A549 (cell line): ENCODE measurements around the gene PIP4K2A. TPM values are rescaled to one million over a fixed set of nuclear protein-coding genes. Genes with fewer than 3 reads are reported as not detected.

ENCODE experiments used
- ATAC-seq, 2 experiments: fragments of 200-7000 bp in 1 of 2; fragments of >200 bp in 1 of 2; cut with Nextera tagmentation in 1 of 2; cut with Tn5 transposase in 1 of 2; 3 replicates each; pipeline versions ENCODE4 v1.8.0 to v1.9.1; 2018 to 2020; ENCODE audit warnings: mild to moderate bottlenecking in 1 of 2, moderate library complexity in 1 of 2
- CTCF ChIA-PET: fragments of 300-600 bp; sonication (Branson Sonifier 250); formaldehyde crosslinking; extraction: SDS; loops from one replicate; lab custom pipeline; 2021; ENCODE audit warnings: antibody characterized with exemption, inconsistent platforms; lab: Yijun Ruan, JAX
- POLR2A ChIA-PET: fragments of 350-600 bp; formaldehyde crosslinking; extraction: SDS; loops from one replicate; lab custom pipeline; 2021; ENCODE audit warnings: antibody characterized with exemption, inconsistent platforms; lab: Yijun Ruan, JAX
- DNase-seq, 2 experiments: peaks; one replicate each; pipeline versions ENCODE4 v3.0.0 to v3.0.0-alpha.2; 2011 to 2016; ENCODE audit warnings: low read depth in 1 of 2, low spot score in 1 of 2
- FAIRE-seq: peaks from 2 replicates; lab custom pipeline; 2011; peaks lifted over from hg19 to GRCh38; lab: Jason Lieb, UNC
- H3K27ac ChIP-seq, 2 experiments: fragments of >200 bp; sonication (Bioruptor Twin); formaldehyde crosslinking; 3 replicates each; pipeline ENCODE4 v1.5.1; 2016 to 2017
- H3K4me1 ChIP-seq: fragments of >200 bp; sonication (Bioruptor Twin); formaldehyde crosslinking; 3 replicates; pipeline ENCODE4 v1.6.1; 2016
- H3K4me2 ChIP-seq: fragments of >200 bp; sonication (Bioruptor Twin); formaldehyde crosslinking; 3 replicates; pipeline ENCODE4 v1.6.1; 2016
- H3K4me3 ChIP-seq: fragments of >200 bp; sonication (Bioruptor Twin); formaldehyde crosslinking; 3 replicates; pipeline ENCODE4 v1.5.1; 2016
- H3K9me3 ChIP-seq: fragments of >200 bp; sonication (Bioruptor Twin); formaldehyde crosslinking; 3 replicates; pipeline ENCODE4 v1.6.1; 2016
- CBX8 ChIP-seq: fragments of 200-600 bp; sonication (generic); IDR thresholded peaks from 2 replicates; pipeline ENCODE4 v1.6.1; 2016
- CHD2 ChIP-seq: fragments of 150-350 bp; IDR thresholded peaks from 2 replicates; pipeline ENCODE4 v1.6.1; 2014; ENCODE audit warnings: low read length; ENCODE audit not compliant: partially characterized antibody
- EP300 ChIP-seq, 2 experiments: fragments of >200 bp; sonication (Bioruptor Twin); formaldehyde crosslinking; IDR thresholded peaks; 2 replicates in 1 of 2; 3 replicates in 1 of 2; pipeline ENCODE4 v1.6.1; 2016 to 2017
- FOSL2 ChIP-seq, 2 experiments: fragments of 450-650 bp in 1 of 2; fragments of >200 bp in 1 of 2; sonication (Bioruptor Twin) in 1 of 2; formaldehyde crosslinking; IDR thresholded peaks; 2 replicates each; pipeline versions ENCODE4 v1.5.0 to v1.6.1; 2016 to 2020; ENCODE audit warnings: mild to moderate bottlenecking in 1 of 2, moderate library complexity in 1 of 2
- FOXS1 ChIP-seq: fragments of 250-450 bp; sonication (Bioruptor Pico); IDR thresholded peaks from 2 replicates; pipeline ENCODE4 v1.5.0; 2020; ENCODE audit warnings: mild to moderate bottlenecking, moderate library complexity
- GATA3 ChIP-seq: IDR thresholded peaks from 2 replicates; pipeline ENCODE4 v1.6.1; 2012; ENCODE audit warnings: borderline replicate concordance
- HEYL ChIP-seq: fragments of 250-450 bp; sonication (Bioruptor Pico); IDR thresholded peaks from 2 replicates; pipeline ENCODE4 v1.8.0; 2021; ENCODE audit warnings: mild to moderate bottlenecking, moderate library complexity
- HOXB13 ChIP-seq: fragments of 250-450 bp; sonication (Bioruptor Pico); IDR thresholded peaks from 2 replicates; pipeline ENCODE4 v1.5.0; 2020; ENCODE audit warnings: low read depth, mild to moderate bottlenecking, moderate library complexity
- JUN ChIP-seq, 2 experiments: fragments of >200 bp; sonication (Bioruptor Twin); formaldehyde crosslinking; IDR thresholded peaks; 2 replicates in 1 of 2; 3 replicates in 1 of 2; pipeline ENCODE4 v1.6.1; 2016 to 2017
- JUNB ChIP-seq: fragments of >200 bp; sonication (Bioruptor Twin); formaldehyde crosslinking; IDR thresholded peaks from 2 replicates; pipeline ENCODE4 v1.6.1; 2016
- KDM1A ChIP-seq: fragments of 200-600 bp; sonication (generic); IDR thresholded peaks from 2 replicates; pipeline ENCODE4 v1.6.1; 2016; ENCODE audit warnings: low read depth, mild to moderate bottlenecking
- KDM5A ChIP-seq: fragments of 200-600 bp; sonication (generic); IDR thresholded peaks from 2 replicates; pipeline ENCODE4 v1.6.1; 2016; ENCODE audit warnings: antibody characterized with exemption, mild to moderate bottlenecking
- MAFK ChIP-seq: fragments of 450-650 bp; IDR thresholded peaks from 2 replicates; pipeline ENCODE4 v1.6.1; 2014; ENCODE audit not compliant: partially characterized antibody
- MAZ ChIP-seq: fragments of 150-350 bp; IDR thresholded peaks from 2 replicates; pipeline ENCODE4 v1.6.1; 2014; ENCODE audit warnings: antibody characterized with exemption, low read depth, low read length, borderline replicate concordance
- NFE2L2 ChIP-seq: fragments of 150-350 bp; conservative IDR thresholded peaks from 2 replicates; pipeline ENCODE4 v1.6.1; 2014; ENCODE audit warnings: low read length
- NPAS2 ChIP-seq: fragments of 250-450 bp; sonication (Bioruptor Pico); IDR thresholded peaks from 2 replicates; pipeline ENCODE4 v1.8.0; 2022; ENCODE audit warnings: mild to moderate bottlenecking, moderate library complexity, borderline replicate concordance
- PHF8 ChIP-seq: fragments of 200-600 bp; sonication (generic); IDR thresholded peaks from 2 replicates; pipeline ENCODE4 v1.6.1; 2016; ENCODE audit warnings: low read depth, mild to moderate bottlenecking, antibody characterized with exemption, moderate library complexity, borderline replicate concordance
- POLR2A ChIP-seq: IDR thresholded peaks from 2 replicates; pipeline ENCODE4 v1.6.1; 2012; ENCODE audit warnings: mild to moderate bottlenecking, low read length
- POLR2AphosphoS2 ChIP-seq: conservative IDR thresholded peaks from 2 replicates; pipeline ENCODE4 v1.6.1; 2012; ENCODE audit warnings: low read length, improper control_type of control experiment, inconsistent platforms
- RFX5 ChIP-seq: fragments of 450-650 bp; IDR thresholded peaks from 2 replicates; pipeline ENCODE4 v1.7.1; 2014; ENCODE audit warnings: antibody characterized with exemption, mild to moderate bottlenecking, moderate library complexity
- SMC3 ChIP-seq: fragments of >200 bp; sonication (Bioruptor Twin); formaldehyde crosslinking; IDR thresholded peaks from 3 replicates; pipeline ENCODE4 v1.6.1; 2018; ENCODE audit warnings: inconsistent platforms
- SREBF2 ChIP-seq: fragments of 450-650 bp; IDR thresholded peaks from 2 replicates; pipeline ENCODE4 v1.6.1; 2014; ENCODE audit warnings: mild to moderate bottlenecking, moderate library complexity
- TP53 ChIP-seq: fragments of 250-450 bp; sonication (Bioruptor Pico); IDR thresholded peaks from 2 replicates; pipeline ENCODE4 v1.5.0; 2021; ENCODE audit warnings: mild to moderate bottlenecking, moderate library complexity
- WGBS: methylation state at CpG from one replicate; pipeline ENCODE4 v1.1.6; 2017; ENCODE audit errors: missing lambda C conversion rate; 5-methylcytosine and 5-hydroxymethylcytosine counted together
- polyA plus RNA-seq, 4 experiments: library from polyadenylated mRNA; depleted of rRNA in 3 of 4; stranded (reverse); fragments of >200 nt; fragmentation: RNase III in 1 of 4; extraction: RNeasy Plus Mini Kit Qiagen cat#74134 plus additional on column Dnase treatment in 1 of 4; gene quantifications; 2 replicates in 3 of 4; 3 replicates in 1 of 4; pipeline ENCODE4 v1.2.3, GENCODE V29; 2011 to 2017
- TF ChIP-seq, protein P1 (sequence below): IDR thresholded peaks from 2 replicates; pipeline ENCODE4 v1.6.1; 2012; ENCODE audit warnings: low read depth, borderline replicate concordance
- TF ChIP-seq, protein P2 (sequence below): fragments of >200 bp; sonication (Bioruptor Twin); formaldehyde crosslinking; IDR thresholded peaks from 2 replicates; pipeline ENCODE4 v1.6.1; 2016
- TF ChIP-seq, protein P3 (sequence below): IDR thresholded peaks from 2 replicates; pipeline ENCODE4 v1.6.1; 2012
- TF ChIP-seq, protein P4 (sequence below): fragments of 450-650 bp; IDR thresholded peaks from 2 replicates; pipeline ENCODE4 v1.6.1; 2014; ENCODE audit warnings: antibody characterized with exemption
- TF ChIP-seq, protein P5 (sequence below): fragments of 200-600 bp; sonication (generic); IDR thresholded peaks from 2 replicates; pipeline ENCODE4 v1.6.1; 2016; ENCODE audit warnings: antibody characterized with exemption, mild to moderate bottlenecking, moderate library complexity

PIP4K2A gene
- polyA plus RNA-seq, 2 of the 4 experiments (the other 2 are of a cell fraction): 23.1 to 24.0 TPM

DNA sequence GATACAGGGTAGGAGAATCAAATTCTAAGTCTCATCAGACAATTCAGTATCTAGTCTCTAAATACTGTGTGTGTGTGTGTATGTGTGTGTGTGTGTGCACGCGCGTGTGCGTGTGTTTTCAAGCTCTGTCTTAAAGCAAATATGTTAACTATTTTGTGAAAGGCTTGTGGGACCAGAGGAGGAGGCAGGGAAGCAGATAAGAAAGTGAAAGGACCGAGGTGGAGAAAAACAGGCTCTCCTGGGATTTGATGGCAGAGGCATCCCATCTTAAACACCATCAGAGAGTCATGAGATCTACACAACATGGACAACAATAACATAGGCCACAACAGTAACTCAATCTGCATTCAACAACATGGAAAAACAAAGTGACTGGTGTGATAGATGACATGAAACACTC, 67.1 kb downstream of the PIP4K2A start:
- no peak for ATAC-seq
- TF ChIP-seq, protein P1, sequence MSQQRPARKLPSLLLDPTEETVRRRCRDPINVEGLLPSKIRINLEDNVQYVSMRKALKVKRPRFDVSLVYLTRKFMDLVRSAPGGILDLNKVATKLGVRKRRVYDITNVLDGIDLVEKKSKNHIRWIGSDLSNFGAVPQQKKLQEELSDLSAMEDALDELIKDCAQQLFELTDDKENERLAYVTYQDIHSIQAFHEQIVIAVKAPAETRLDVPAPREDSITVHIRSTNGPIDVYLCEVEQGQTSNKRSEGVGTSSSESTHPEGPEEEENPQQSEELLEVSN: no peak
- TF ChIP-seq, protein P2, sequence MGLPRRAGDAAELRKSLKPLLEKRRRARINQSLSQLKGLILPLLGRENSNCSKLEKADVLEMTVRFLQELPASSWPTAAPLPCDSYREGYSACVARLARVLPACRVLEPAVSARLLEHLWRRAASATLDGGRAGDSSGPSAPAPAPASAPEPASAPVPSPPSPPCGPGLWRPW: no peak
- TF ChIP-seq, protein P3, sequence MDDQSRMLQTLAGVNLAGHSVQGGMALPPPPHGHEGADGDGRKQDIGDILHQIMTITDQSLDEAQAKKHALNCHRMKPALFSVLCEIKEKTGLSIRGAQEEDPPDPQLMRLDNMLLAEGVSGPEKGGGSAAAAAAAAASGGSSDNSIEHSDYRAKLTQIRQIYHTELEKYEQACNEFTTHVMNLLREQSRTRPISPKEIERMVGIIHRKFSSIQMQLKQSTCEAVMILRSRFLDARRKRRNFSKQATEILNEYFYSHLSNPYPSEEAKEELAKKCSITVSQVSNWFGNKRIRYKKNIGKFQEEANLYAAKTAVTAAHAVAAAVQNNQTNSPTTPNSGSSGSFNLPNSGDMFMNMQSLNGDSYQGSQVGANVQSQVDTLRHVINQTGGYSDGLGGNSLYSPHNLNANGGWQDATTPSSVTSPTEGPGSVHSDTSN: no peak
- TF ChIP-seq GATA3: no peak
- no peak for TF ChIP-seq JUNB
- TF ChIP-seq, protein P4, sequence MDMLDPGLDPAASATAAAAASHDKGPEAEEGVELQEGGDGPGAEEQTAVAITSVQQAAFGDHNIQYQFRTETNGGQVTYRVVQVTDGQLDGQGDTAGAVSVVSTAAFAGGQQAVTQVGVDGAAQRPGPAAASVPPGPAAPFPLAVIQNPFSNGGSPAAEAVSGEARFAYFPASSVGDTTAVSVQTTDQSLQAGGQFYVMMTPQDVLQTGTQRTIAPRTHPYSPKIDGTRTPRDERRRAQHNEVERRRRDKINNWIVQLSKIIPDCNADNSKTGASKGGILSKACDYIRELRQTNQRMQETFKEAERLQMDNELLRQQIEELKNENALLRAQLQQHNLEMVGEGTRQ: no peak
- TF ChIP-seq SMC3: no peak
- no peak for TF ChIP-seq MAZ
- TF ChIP-seq JUN (IDR thresholded peaks at IDR 0.05): no peak
- no peak for FAIRE-seq
- no peak overlapping the region for H3K4me3 ChIP-seq
- POLR2A ChIA-PET: no interaction called here
- no peak overlapping the region for H3K4me2 ChIP-seq
- CTCF ChIA-PET: interaction anchor here (0.5 to 0.7 kb wide), 3 partner anchors 25 to 1093 kb away, joined by 3 read pairs; no protein-coding TSS in a partner anchor
- WGBS: 92% methylated on average over 5 of the region's 5 CpGs
- H3K27ac ChIP-seq: no peak overlapping the region
- H3K4me1 ChIP-seq: peaks cover 13% of the 10 kb centered on the region
- DNase-seq: no peak
- H3K9me3 ChIP-seq: no peaks in the 10 kb centered on the region

DNA sequence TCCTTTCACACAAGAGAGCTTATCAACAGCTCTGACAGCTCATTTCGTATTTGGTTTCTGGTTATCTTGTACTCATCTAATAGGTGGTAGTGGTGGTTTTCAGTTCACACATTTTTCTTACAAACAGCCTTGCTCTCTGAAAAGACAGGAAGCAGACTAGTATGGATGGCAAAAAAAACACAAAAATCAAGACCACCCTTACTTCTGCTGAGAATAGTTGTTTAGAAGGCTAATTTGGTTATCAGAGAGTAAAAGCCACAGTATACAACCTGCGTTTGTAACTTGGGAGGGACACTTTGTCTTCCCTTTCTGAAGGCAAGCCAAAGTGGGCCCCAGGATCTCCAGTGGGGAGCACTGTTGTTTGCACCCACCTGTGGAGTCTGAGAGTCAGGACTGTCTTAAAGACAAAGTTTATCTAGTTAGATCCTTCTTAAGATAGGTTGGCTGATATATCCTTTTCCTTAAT, 68.0 kb downstream of the PIP4K2A start:
- CTCF ChIA-PET: interaction anchor here (0.7 kb wide), 1 partner anchor 30 kb away, joined by 3 read pairs; no protein-coding TSS in a partner anchor
- no peak for TF ChIP-seq FOXS1 (CRISPR knock-in tag)
- no peak for TF ChIP-seq PHF8
- no peak for TF ChIP-seq NPAS2 (CRISPR knock-in tag)
- no peak for TF ChIP-seq RFX5
- TF ChIP-seq JUNB: no peak
- no peak for TF ChIP-seq EP300 (IDR thresholded peaks at IDR 0.05)
- no peak for TF ChIP-seq KDM1A
- no peak for TF ChIP-seq POLR2AphosphoS2
- TF ChIP-seq, all 56 proteins: peak for 0
- DNase-seq (no peak), ATAC-seq (no peak), FAIRE-seq (no peak)
- 92% methylated on average over 2 of the region's 2 CpGs for WGBS
- H3K27ac ChIP-seq: no peak overlapping the region
- no peak overlapping the region for H3K4me3 ChIP-seq
- no peaks in the 10 kb centered on the region for H3K9me3 ChIP-seq
- POLR2A ChIA-PET: no interaction called here
- no peak overlapping the region for H3K4me2 ChIP-seq
- H3K4me1 ChIP-seq: peaks cover 13% of the 10 kb centered on the region

DNA sequence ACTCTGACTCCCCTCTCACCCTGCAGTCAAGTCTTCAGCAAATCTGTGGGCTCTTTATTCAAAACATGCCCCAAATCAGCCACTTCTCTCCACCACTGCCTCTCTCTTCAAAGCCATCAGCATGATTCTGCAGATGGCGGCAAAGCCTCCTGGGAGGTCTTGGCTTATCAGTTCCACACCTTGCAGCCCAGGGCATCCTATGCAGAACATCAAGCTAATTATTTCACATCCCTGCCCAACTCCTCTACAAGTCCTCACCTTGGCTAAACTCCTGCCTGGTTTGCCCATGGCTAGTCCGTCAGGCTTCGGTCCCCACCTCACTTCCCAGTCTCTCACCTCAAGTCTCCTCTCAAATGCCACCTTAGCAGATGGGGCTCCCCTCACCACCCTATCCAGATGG, 70.2 kb downstream of the PIP4K2A start:
- POLR2A ChIA-PET: no interaction called here
- FAIRE-seq (no peak), DNase-seq (no peak), ATAC-seq (no peak)
- Histone ChIP-seq H3K9me3 (no peaks in the 10 kb centered on the region), H3K27ac (no peak overlapping the region), H3K4me3 (no peak overlapping the region), H3K4me1 (peaks cover 9% of the 10 kb centered on the region), H3K4me2 (no peak overlapping the region)
- CTCF ChIA-PET: no interaction called here
- 93% methylated on average over 3 of the region's 3 CpGs for WGBS
- TF ChIP-seq FOSL2 (IDR thresholded peaks at IDR 0.05) (no peak), FOSL2 (CRISPR knock-in tag; IDR thresholded peaks at IDR 0.05) (no peak), NFE2L2 (no peak), SREBF2 (no peak), HEYL (no peak), PHF8 (no peak), CBX8 (no peak), TP53 (CRISPR knock-in tag) (no peak), NPAS2 (CRISPR knock-in tag) (no peak), POLR2A (no peak), CHD2 (no peak), HOXB13 (CRISPR knock-in tag) (no peak), MAFK (no peak), KDM5A (no peak)
- TF ChIP-seq, protein P5, sequence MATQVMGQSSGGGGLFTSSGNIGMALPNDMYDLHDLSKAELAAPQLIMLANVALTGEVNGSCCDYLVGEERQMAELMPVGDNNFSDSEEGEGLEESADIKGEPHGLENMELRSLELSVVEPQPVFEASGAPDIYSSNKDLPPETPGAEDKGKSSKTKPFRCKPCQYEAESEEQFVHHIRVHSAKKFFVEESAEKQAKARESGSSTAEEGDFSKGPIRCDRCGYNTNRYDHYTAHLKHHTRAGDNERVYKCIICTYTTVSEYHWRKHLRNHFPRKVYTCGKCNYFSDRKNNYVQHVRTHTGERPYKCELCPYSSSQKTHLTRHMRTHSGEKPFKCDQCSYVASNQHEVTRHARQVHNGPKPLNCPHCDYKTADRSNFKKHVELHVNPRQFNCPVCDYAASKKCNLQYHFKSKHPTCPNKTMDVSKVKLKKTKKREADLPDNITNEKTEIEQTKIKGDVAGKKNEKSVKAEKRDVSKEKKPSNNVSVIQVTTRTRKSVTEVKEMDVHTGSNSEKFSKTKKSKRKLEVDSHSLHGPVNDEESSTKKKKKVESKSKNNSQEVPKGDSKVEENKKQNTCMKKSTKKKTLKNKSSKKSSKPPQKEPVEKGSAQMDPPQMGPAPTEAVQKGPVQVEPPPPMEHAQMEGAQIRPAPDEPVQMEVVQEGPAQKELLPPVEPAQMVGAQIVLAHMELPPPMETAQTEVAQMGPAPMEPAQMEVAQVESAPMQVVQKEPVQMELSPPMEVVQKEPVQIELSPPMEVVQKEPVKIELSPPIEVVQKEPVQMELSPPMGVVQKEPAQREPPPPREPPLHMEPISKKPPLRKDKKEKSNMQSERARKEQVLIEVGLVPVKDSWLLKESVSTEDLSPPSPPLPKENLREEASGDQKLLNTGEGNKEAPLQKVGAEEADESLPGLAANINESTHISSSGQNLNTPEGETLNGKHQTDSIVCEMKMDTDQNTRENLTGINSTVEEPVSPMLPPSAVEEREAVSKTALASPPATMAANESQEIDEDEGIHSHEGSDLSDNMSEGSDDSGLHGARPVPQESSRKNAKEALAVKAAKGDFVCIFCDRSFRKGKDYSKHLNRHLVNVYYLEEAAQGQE: no peak
- TF ChIP-seq, protein P1: no peak
